ENCODE data around the gene SLC66A2. TPM values are rescaled to one million over a fixed set of nuclear protein-coding genes. Genes with fewer than 3 reads are reported as not detected.

SLC66A2 gene
- total RNA-seq, 4 donors from 2014 or later: 27.0 to 46.4 (median 41.5) TPM

DNA sequence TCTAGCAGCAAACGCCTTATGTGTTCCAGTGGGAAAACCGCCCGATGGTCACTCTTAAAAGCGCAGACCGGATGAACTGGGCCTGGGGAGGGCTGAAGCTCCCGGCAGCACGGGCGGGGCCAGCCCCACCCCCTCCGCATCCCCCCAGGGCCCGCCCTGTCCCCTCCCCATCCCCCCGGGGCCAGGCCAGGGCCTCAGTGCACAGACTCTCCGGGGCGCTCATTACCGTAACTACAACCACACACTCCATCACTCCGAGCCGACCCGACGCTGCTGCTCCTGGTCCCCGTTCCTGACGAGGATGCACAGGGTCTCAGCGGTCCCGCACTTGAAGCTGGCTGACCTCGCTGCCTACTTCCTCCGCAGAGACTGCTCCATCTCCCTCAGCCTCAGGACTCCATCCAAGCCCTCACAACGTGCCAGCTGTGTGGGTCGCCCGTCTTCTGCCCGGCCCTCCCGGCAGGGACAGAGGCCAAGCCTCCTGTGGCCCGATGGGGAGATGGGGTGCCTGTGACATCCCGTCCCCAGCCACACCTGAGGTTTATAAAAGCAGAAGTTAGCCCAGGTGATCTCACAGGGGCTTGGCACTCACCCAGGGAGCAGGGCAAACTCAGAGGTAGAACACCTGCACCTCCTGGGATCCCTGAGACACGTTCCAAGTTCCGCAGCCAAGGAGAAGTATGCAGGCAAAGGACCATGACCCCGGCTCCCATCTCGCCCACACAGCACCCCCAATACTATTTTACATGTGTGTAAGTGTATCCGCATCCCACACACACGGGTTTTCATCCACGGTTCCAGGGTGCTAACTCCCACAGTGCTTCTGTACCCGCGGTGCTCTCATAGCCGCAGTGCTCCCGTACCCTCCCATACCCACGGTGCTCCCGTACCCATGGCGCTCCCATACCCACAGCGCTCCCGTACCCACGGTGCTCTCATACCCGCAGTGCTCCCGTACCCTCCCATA, 36.0 kb downstream of the SLC66A2 start:
- Histone ChIP-seq H3K27ac (replicated peaks in 1 of 4) (no peak overlapping the region), H3K4me3 (no peak overlapping the region), H3K27me3 (no peaks in the 10 kb centered on the region), H3K36me3 (peaks cover 17 to 79% (median 70%) of the 10 kb centered on the region in 4 donors), H3K4me1 (no peaks in the 10 kb centered on the region), H3K9me3 (no peaks in the 10 kb centered on the region)
- peak; percentile 81 for DNase-seq (ENCODE audit: extremely low spot score)
- TF ChIP-seq POLR2A (IDR thresholded peaks at IDR 0.05; ENCODE audit: low read depth): no peak
- no peak for TF ChIP-seq POLR2AphosphoS5 (IDR thresholded peaks at IDR 0.05)
- no peak for TF ChIP-seq EP300 (IDR thresholded peaks at IDR 0.05)
- TF ChIP-seq, protein P1, sequence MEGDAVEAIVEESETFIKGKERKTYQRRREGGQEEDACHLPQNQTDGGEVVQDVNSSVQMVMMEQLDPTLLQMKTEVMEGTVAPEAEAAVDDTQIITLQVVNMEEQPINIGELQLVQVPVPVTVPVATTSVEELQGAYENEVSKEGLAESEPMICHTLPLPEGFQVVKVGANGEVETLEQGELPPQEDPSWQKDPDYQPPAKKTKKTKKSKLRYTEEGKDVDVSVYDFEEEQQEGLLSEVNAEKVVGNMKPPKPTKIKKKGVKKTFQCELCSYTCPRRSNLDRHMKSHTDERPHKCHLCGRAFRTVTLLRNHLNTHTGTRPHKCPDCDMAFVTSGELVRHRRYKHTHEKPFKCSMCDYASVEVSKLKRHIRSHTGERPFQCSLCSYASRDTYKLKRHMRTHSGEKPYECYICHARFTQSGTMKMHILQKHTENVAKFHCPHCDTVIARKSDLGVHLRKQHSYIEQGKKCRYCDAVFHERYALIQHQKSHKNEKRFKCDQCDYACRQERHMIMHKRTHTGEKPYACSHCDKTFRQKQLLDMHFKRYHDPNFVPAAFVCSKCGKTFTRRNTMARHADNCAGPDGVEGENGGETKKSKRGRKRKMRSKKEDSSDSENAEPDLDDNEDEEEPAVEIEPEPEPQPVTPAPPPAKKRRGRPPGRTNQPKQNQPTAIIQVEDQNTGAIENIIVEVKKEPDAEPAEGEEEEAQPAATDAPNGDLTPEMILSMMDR (IDR thresholded peaks at IDR 0.05): no peak
- intact Hi-C loops (cut with DNase I): no loop called here
- WGBS: 92% methylated on average over 49 of the region's 50 CpGs

DNA sequence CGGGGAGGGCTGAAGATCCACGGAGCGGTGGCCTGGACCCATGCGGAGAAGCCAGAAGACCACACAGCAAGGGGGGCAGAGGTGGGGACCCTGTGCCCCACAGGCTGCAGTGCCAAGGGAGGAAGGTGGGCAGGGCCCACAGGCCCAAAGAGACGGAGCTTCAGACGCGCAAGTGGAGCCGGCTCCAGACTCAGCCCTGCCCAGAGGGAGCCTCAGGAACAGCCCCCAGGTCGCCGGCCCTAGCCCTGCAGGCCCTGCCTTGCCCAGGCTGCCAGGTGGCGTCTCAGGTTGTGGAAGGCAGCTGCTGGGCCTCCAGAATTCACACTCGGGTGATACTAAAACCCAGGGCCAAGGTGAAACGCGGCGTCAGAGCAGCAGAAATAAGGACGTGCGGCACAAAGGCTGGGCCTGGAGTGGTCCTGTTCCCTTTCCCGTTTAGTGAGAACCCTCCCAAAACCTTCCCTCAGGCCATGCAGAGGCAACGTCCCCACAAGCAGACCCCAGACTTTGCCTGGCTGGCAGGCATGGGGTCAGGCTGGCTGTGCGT, 36.8 kb downstream of the SLC66A2 start:
- Histone ChIP-seq H3K27me3 (no peaks in the 10 kb centered on the region), H3K4me3 (no peak overlapping the region), H3K36me3 (peaks cover 17 to 79% (median 70%) of the 10 kb centered on the region in 4 donors), H3K4me1 (no peaks in the 10 kb centered on the region), H3K27ac (replicated peaks in 1 of 4) (no peak overlapping the region), H3K9me3 (no peaks in the 10 kb centered on the region)
- TF ChIP-seq POLR2A (IDR thresholded peaks at IDR 0.05; ENCODE audit: low read depth) (no peak), POLR2AphosphoS5 (IDR thresholded peaks at IDR 0.05) (no peak), EP300 (IDR thresholded peaks at IDR 0.05) (no peak)
- TF ChIP-seq, protein P1 (IDR thresholded peaks at IDR 0.05): no peak
- intact Hi-C loops (cut with DNase I): no loop called here
- 83% methylated on average over 12 of the region's 20 CpGs for WGBS
- peak; percentile 53 for DNase-seq (ENCODE audit: extremely low spot score)

GRCh38 chr18:79912994-79913831, 38.2 kb downstream of the SLC66A2 start:
- H3K27ac ChIP-seq (replicated peaks in 1 of 4): no peak overlapping the region
- WGBS: 94% methylated on average over 22 of the region's 28 CpGs
- H3K4me1 ChIP-seq: no peaks in the 10 kb centered on the region
- no peak overlapping the region for H3K4me3 ChIP-seq
- peak; percentile 57 for DNase-seq (ENCODE audit: extremely low spot score)
- TF ChIP-seq POLR2AphosphoS5 (IDR thresholded peaks at IDR 0.05): no peak
- no peak for TF ChIP-seq EP300 (IDR thresholded peaks at IDR 0.05)
- TF ChIP-seq, protein P1 (IDR thresholded peaks at IDR 0.05): no peak
- no peak for TF ChIP-seq POLR2A (IDR thresholded peaks at IDR 0.05; ENCODE audit: low read depth)
- peaks cover 7 to 69% (median 61%) of the 10 kb centered on the region in 4 donors for H3K36me3 ChIP-seq
- no peaks in the 10 kb centered on the region for H3K27me3 ChIP-seq
- no peaks in the 10 kb centered on the region for H3K9me3 ChIP-seq
- intact Hi-C loops (cut with DNase I): no loop called here

DNA sequence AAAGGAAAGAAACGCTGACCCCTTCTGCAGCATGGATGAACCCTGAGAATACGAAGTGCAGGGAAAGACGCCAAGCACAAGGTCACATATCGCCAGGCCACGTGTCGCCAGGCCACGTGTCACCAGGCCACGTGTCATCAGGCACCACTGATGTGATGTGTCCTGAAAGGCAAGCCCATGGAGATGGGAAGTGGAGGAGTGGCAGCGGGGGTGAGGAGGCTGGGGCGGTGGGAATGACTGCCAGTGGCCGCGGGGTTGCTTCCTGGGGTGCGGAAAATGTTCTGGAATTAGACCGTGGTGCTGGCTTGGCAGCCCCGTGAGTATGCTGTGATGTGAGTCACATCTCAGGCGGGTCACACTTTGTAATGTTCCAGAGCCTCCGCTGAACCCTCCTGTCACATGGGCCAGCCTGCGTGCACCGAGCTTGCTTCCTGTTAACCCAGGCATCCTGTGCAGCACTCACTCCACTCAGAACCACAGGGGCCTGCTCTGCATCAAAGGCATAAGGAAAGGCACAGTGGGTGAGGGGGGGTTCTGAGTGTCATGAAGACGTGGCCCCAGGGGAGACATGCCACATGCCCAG, 39.0 kb downstream of the SLC66A2 start:
- Histone ChIP-seq H3K4me3 (no peak overlapping the region), H3K36me3 (peaks cover 7 to 63% (median 55%) of the 10 kb centered on the region in 4 donors), H3K27ac (replicated peaks in 1 of 4) (no peak overlapping the region), H3K27me3 (no peaks in the 10 kb centered on the region), H3K9me3 (no peaks in the 10 kb centered on the region), H3K4me1 (no peaks in the 10 kb centered on the region)
- TF ChIP-seq EP300 (IDR thresholded peaks at IDR 0.05) (no peak), POLR2A (IDR thresholded peaks at IDR 0.05; ENCODE audit: low read depth) (no peak), POLR2AphosphoS5 (IDR thresholded peaks at IDR 0.05) (no peak)
- TF ChIP-seq, protein P1 (IDR thresholded peaks at IDR 0.05): no peak
- WGBS: 80% methylated on average over 18 of the region's 20 CpGs
- peak; percentile 87 for DNase-seq (ENCODE audit: extremely low spot score)
- intact Hi-C loops (cut with DNase I): no loop called here

Data from esophagus muscularis mucosa (tissue), 4 donors.